OCI-LY7 (cell line): ENCODE measurements around the gene DNAJA3. TPM values are rescaled to one million over a fixed set of nuclear protein-coding genes. Genes with fewer than 3 reads are reported as not detected.

Source experiments
- BruUV-seq: library from RNA; stranded (reverse); fragments of 400-500 nt; replicated peaks from 2 replicates; lab custom pipeline; 2021; lab: Mats Ljungman, UMichigan
- CTCF ChIA-PET: fragments of 300-600 bp; sonication (Branson Sonifier 250); formaldehyde crosslinking; loops from one replicate; lab custom pipeline; 2022; ENCODE audit warnings: antibody characterized with exemption; ENCODE audit not compliant: unreplicated experiment; lab: Charles Lee
- POLR2A ChIA-PET: fragments of 300-600 bp; sonication (Branson Sonifier 250); formaldehyde crosslinking; loops from one replicate; lab custom pipeline; 2022; ENCODE audit warnings: antibody characterized with exemption; lab: Charles Lee
- DNase-seq: peaks from one replicate; pipeline ENCODE4 v3.0.0-alpha.2; 2015; ENCODE audit warnings: low spot score
- H2AFZ ChIP-seq: fragments of 200-600 bp; sonication (generic), shearing (Covaris generic); 2 replicates; pipeline ENCODE4 v1.6.1; 2014; ENCODE audit warnings: mild to moderate bottlenecking, antibody characterized with exemption, low read length, moderate library complexity
- H3K27ac ChIP-seq: fragments of 200-600 bp; sonication (generic); 2 replicates; pipeline ENCODE4 v1.5.1; 2014; ENCODE audit warnings: mixed run types, low read depth, mild to moderate bottlenecking, moderate library complexity, low read length, inconsistent platforms; ENCODE audit not compliant: poor library complexity, severe bottlenecking
- H3K36me3 ChIP-seq: fragments of 200-600 bp; sonication (generic); 2 replicates; pipeline ENCODE4 v1.6.1; 2014; ENCODE audit warnings: mild to moderate bottlenecking, antibody characterized with exemption, low read length, moderate library complexity, mixed read lengths; ENCODE audit not compliant: insufficient read depth
- H3K4me1 ChIP-seq: fragments of 200-600 bp; sonication (generic); 2 replicates; pipeline ENCODE4 v1.5.1; 2014; ENCODE audit warnings: mild to moderate bottlenecking, low read length; ENCODE audit not compliant: insufficient read depth, poor library complexity, severe bottlenecking
- H3K4me2 ChIP-seq: fragments of 200-600 bp; sonication (generic); 2 replicates; pipeline ENCODE4 v1.6.1; 2014; ENCODE audit warnings: mild to moderate bottlenecking, low read length
- H3K4me3 ChIP-seq: fragments of 200-600 bp; sonication (generic); 2 replicates; pipeline ENCODE4 v1.5.1; 2014; ENCODE audit warnings: mild to moderate bottlenecking, low read depth, low read length; ENCODE audit not compliant: poor library complexity, severe bottlenecking
- H3K79me2 ChIP-seq: fragments of 200-600 bp; sonication (generic); 2 replicates; pipeline ENCODE4 v1.6.1; 2016; ENCODE audit warnings: low read depth, mild to moderate bottlenecking, low read length, moderate library complexity, mixed read lengths; ENCODE audit not compliant: insufficient read depth
- H3K9me2 ChIP-seq: fragments of 200-600 bp; sonication (generic); 2 replicates; pipeline ENCODE4 v1.6.1; 2016; ENCODE audit warnings: mild to moderate bottlenecking, low read length, mixed read lengths; ENCODE audit not compliant: insufficient read depth
- H3K9me3 ChIP-seq: fragments of 200-600 bp; sonication (generic); 2 replicates; pipeline ENCODE4 v1.6.1; 2014; ENCODE audit warnings: mild to moderate bottlenecking, mixed run types, low read length, mixed read lengths
- H4K20me1 ChIP-seq: fragments of 200-600 bp; sonication (generic); 2 replicates; pipeline ENCODE4 v1.6.1; 2014; ENCODE audit warnings: mild to moderate bottlenecking, antibody characterized with exemption, low read length, moderate library complexity, mixed read lengths; ENCODE audit not compliant: insufficient read depth
- EZH2phosphoT487 ChIP-seq: fragments of 200-600 bp; sonication (generic); IDR thresholded peaks from 2 replicates; pipeline ENCODE4 v1.6.1; 2018; ENCODE audit warnings: low read depth, borderline replicate concordance, mild to moderate bottlenecking, mixed run types, antibody characterized with exemption, low read length, moderate library complexity, mixed read lengths
- intact Hi-C: fragments of 100-400 bp; cut with micrococcal nuclease; formaldehyde crosslinking; loops from one replicate; pipeline ENCODE4 v1.10.0; 2022; ENCODE audit not compliant: unreplicated experiment
- total RNA-seq, 2 experiments: library from RNA; depleted of rRNA in 1 of 2; stranded (reverse); fragments of >200 nt in 1 of 2; shearing (Covaris generic) in 1 of 2; gene quantifications; 2 replicates each; pipeline ENCODE4 v1.2.3, GENCODE V29; 2014 to 2022
- TF ChIP-seq, protein P1 (sequence below): fragments of 200-600 bp; sonication (generic); conservative IDR thresholded peaks from 2 replicates; pipeline ENCODE4 v1.5.1; 2014; ENCODE audit warnings: mild to moderate bottlenecking, antibody characterized with exemption, low read length, moderate library complexity, mixed read lengths

Gene DNAJA3
- total RNA-seq, 2 experiments from 2014 or later: 89.8 to 94.3 TPM

GRCh38 chr16:4376893-4377572 is 48.6 kb upstream of the DNAJA3 start:
- ChIA-PET POLR2A (no interaction called here), CTCF (interaction anchor here (0.9 kb wide), 1 partner anchor 28 kb away, joined by 3 read pairs; no protein-coding TSS in a partner anchor)
- Histone ChIP-seq H3K4me3 (no peak overlapping the region), H3K36me3 (no peaks in the 10 kb centered on the region), H2AFZ (no peak overlapping the region), H3K4me1 (peaks cover 15% of the 10 kb centered on the region), H4K20me1 (peaks cover 6% of the 10 kb centered on the region; the same call in 1 of the 2 replicates), H3K9me3 (no peaks in the 10 kb centered on the region), H3K4me2 (no peak overlapping the region), H3K27ac (no peak overlapping the region), H3K79me2 (no peaks in the 10 kb centered on the region), H3K9me2 (no peaks in the 10 kb centered on the region)
- intact Hi-C loops: no loop called here
- BruUV-seq: no TSS peak
- DNase-seq: no peak
- TF ChIP-seq, protein P1, sequence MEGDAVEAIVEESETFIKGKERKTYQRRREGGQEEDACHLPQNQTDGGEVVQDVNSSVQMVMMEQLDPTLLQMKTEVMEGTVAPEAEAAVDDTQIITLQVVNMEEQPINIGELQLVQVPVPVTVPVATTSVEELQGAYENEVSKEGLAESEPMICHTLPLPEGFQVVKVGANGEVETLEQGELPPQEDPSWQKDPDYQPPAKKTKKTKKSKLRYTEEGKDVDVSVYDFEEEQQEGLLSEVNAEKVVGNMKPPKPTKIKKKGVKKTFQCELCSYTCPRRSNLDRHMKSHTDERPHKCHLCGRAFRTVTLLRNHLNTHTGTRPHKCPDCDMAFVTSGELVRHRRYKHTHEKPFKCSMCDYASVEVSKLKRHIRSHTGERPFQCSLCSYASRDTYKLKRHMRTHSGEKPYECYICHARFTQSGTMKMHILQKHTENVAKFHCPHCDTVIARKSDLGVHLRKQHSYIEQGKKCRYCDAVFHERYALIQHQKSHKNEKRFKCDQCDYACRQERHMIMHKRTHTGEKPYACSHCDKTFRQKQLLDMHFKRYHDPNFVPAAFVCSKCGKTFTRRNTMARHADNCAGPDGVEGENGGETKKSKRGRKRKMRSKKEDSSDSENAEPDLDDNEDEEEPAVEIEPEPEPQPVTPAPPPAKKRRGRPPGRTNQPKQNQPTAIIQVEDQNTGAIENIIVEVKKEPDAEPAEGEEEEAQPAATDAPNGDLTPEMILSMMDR: no peak
- no peak for TF ChIP-seq EZH2phosphoT487

DNA sequence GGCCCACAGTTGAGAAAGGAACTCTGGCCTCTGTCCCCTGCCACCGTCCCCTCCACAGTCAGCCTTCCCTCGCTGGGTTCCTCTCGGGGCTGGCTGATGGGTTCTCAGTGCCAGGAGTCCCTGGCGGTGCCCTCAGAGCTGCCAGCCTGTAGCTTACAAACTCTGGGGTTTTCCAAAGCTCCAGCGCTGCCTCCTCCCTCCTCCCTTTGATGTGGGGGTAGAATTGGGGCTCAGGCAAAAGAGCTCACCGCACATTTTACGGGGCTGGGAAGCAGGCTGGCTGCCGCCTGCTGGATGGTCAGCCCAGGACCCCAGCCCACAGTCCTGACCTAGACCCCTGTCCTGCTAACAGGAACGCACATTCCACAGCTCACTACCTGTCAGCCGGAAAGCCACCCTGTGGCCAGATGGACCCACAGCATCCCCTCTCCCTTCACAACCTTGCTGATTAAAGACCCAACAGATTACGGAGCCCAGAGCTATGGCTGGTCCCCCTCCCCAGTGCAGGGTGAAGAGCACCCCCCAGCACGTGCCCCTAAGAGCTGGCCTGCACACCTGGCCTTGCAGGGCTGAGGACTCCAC is 48.0 kb upstream of the DNAJA3 start:
- Histone ChIP-seq H3K9me3 (no peaks in the 10 kb centered on the region), H3K9me2 (no peaks in the 10 kb centered on the region), H3K79me2 (no peaks in the 10 kb centered on the region), H3K4me3 (no peak overlapping the region), H4K20me1 (peaks cover under 1% of the 10 kb centered on the region; the same call in 1 of the 2 replicates), H3K27ac (no peak overlapping the region), H3K4me1 (peaks cover 8% of the 10 kb centered on the region), H3K4me2 (no peak overlapping the region), H2AFZ (no peak overlapping the region), H3K36me3 (no peaks in the 10 kb centered on the region)
- TF ChIP-seq EZH2phosphoT487: no peak
- TF ChIP-seq, protein P1: no peak
- no TSS peak for BruUV-seq
- DNase-seq: no peak
- CTCF ChIA-PET: interaction anchor here (0.9 kb wide), 1 partner anchor 27 kb away, joined by 3 read pairs; no protein-coding TSS in a partner anchor
- POLR2A ChIA-PET: no interaction called here
- intact Hi-C loops: no loop called here

DNA sequence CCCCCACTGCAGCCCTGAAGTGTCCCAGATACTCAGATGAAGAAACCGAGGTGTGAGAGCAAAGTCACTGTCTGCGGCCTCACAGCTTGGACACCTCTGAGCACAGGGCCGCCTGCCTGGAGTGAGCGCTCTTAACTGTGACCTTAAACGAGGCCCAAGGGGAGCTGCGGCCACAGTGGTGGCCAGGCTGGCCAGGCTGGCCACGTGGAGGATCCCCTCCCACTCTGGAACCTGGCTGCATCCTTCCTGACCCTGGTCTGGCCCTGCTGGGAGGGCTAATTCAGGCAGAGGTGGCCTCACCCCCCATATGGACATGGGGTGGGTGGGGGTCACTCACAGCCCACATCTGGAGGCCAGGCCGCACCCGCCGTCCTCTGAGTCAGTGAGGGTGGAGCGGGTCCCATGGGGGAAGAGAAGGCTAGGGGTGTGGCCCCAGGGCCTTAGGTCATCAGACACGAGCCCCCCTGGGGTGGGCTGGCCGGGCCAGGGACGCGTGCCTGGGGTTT is 47.5 kb upstream of the DNAJA3 start:
- TF ChIP-seq, protein P1: no peak
- TF ChIP-seq EZH2phosphoT487: no peak
- Histone ChIP-seq H3K4me2 (no peak overlapping the region), H3K4me3 (no peak overlapping the region), H3K27ac (no peak overlapping the region), H3K9me3 (no peaks in the 10 kb centered on the region), H3K4me1 (peaks cover 3% of the 10 kb centered on the region), H2AFZ (no peak overlapping the region), H3K79me2 (no peaks in the 10 kb centered on the region), H3K36me3 (no peaks in the 10 kb centered on the region), H4K20me1 (no peaks in the 10 kb centered on the region), H3K9me2 (no peaks in the 10 kb centered on the region)
- ChIA-PET POLR2A (no interaction called here), CTCF (no interaction called here)
- intact Hi-C loops: no loop called here
- no peak for DNase-seq
- no TSS peak for BruUV-seq
